Left lung (tissue), 10 donors: ENCODE results near the gene PLXNB3. TPM values are rescaled to one million over a fixed set of nuclear protein-coding genes. Genes with fewer than 3 reads are reported as not detected.

Source experiments
- ATAC-seq: fragments of 200-7000 bp; cut with Tn5 transposase; one replicate; pipeline ENCODE4 v1.9.1; 2020; ENCODE audit warnings: moderate library complexity
- DNase-seq, 4 donors: peaks; one replicate each; pipeline ENCODE4 v3.0.0-alpha.2; 2013 to 2020
- H3K27ac ChIP-seq, 2 donors: fragments of 200-600 bp; sonication (generic) in 1 of 2; one replicate each; pipeline versions ENCODE4 v1.5.0 to v1.8.0; 2020 to 2021
- H3K27me3 ChIP-seq, 2 donors: fragments of 200-600 bp; sonication (generic) in 1 of 2; one replicate each; pipeline versions ENCODE4 v1.5.0 to v1.8.0; 2020 to 2021
- H3K36me3 ChIP-seq, 2 donors: fragments of 200-600 bp; sonication (generic) in 1 of 2; one replicate each; pipeline versions ENCODE4 v1.5.0 to v1.8.0; 2020 to 2021
- H3K4me1 ChIP-seq, 2 donors: fragments of 200-600 bp; one replicate each; pipeline ENCODE4 v1.8.0; 2021
- H3K4me3 ChIP-seq, 2 donors: fragments of 200-600 bp; sonication (generic) in 1 of 2; one replicate each; pipeline versions ENCODE4 v1.5.0 to v1.8.0; 2020 to 2021; ENCODE audit warnings: mild to moderate bottlenecking in 1 of 2
- H3K9me3 ChIP-seq, 2 donors: fragments of 200-600 bp; sonication (generic) in 1 of 2; one replicate each; pipeline versions ENCODE4 v1.5.0 to v1.8.0; 2020 to 2021
- CTCF ChIP-seq, 2 donors: fragments of 200-600 bp; sonication (generic) in 1 of 2; IDR thresholded peaks; one replicate each; pipeline versions ENCODE4 v1.5.0 to v1.8.0; 2021; ENCODE audit warnings: antibody characterized with exemption in 2 of 2
- intact Hi-C, 2 donors: fragments of 100-400 bp; cut with DNase I; formaldehyde crosslinking; loops; one replicate each; pipeline versions ENCODE4 v1.11.2 to v1.14.2; 2022
- polyA plus RNA-seq, 6 donors: library from polyadenylated mRNA; unstranded; fragments of 120-200 nt; gene quantifications; one replicate each; pipeline ENCODE4 v1.2.1, GENCODE V29; 2013; ENCODE audit not compliant: insufficient read length in 6 of 6
- total RNA-seq, 2 donors: library from RNA; stranded (reverse); fragmentation: NEBNext Ultra II Directional; extraction: Animal tissue kit (Norgen Biotek cat#: 25700); gene quantifications; one replicate each; pipeline ENCODE4 v1.2.1, GENCODE V29; 2021
- donor health status: DM: no; HTN: yes; CAD: no.
- donor health status: DM: no; HTN: no; CAD: no.

PLXNB3 gene
- total and polyA plus RNA-seq, 8 donors: 2.7 to 5.2 (median 3.6) TPM

GRCh38 chrX:153725832-153726285 lies 38.2 kb upstream of the PLXNB3 start:
- TF ChIP-seq CTCF (IDR thresholded peaks at IDR 0.05): no peak
- intact Hi-C loops: no loop called here
- DNase-seq: no peak

DNA sequence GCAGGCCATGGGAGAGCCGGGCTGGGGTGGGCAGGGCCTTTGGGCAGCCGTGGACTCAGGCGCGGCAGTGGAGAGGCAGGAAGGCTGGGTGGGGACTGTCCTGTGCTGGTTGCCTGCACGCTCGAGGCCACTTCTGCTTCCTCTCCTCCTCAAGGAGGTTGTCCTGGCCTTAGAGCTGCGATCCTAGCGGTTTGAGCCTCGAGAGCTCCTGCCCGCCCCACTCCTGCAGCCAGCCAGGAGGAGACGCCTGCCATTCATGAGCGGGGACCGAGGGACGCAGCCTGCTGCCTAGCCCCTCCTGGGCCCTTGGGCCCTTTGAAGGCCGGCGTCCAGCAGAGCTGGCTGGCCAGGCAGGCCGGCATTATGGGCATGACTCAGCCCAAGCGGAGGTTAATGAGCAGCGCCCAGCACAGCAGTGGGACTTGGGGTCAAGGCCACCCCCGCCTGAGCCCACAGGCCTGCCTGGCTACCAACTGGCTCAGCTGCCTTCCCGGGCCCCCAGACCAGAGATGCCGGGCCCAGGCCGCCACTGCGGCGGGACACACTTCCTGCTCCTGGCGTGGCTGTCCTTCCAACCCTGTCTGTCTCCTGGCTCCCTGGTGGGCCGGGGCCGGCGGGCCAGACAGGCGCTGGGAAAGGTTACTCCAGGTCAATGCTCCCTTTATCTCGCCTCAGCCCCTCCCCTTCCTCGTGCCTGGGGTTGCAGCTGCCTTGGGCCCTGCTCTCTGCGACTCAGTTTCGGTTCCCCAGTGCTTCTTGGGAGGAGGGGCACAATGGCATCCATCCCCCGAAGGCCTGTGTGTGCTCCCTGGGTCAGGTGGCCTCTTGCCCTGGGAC lies 37.5 kb upstream of the PLXNB3 start:
- H3K27me3 ChIP-seq: no peaks in the 10 kb centered on the region
- peaks cover 0 to 4% of the 10 kb centered on the region in 2 donors for H3K36me3 ChIP-seq
- no peak for TF ChIP-seq CTCF (IDR thresholded peaks at IDR 0.05)
- DNase-seq (peak in 3 of 4 donors; percentile 34 to 86 (median 80)), ATAC-seq (peak; percentile 42)
- intact Hi-C loops: no loop called here
- H3K4me3 ChIP-seq: peak overlapping the region in 1 of 2 donors; percentile 71
- H3K9me3 ChIP-seq: no peaks in the 10 kb centered on the region
- H3K27ac ChIP-seq: peak overlapping the region; percentile 82 to 89
- peaks cover 20 to 55% of the 10 kb centered on the region in 2 donors for H3K4me1 ChIP-seq

More at GRCh38 chrX:153725832-153726285, 38.2 kb upstream of the PLXNB3 start:
- H3K4me3 ChIP-seq: peak overlapping the region in 1 of 2 donors; percentile 71
- no peak for ATAC-seq
- no peaks in the 10 kb centered on the region for H3K9me3 ChIP-seq
- peak overlapping the region; percentile 82 to 89 for H3K27ac ChIP-seq
- H3K27me3 ChIP-seq: no peaks in the 10 kb centered on the region
- H3K4me1 ChIP-seq: peaks cover 20 to 53% of the 10 kb centered on the region in 2 donors
- peaks cover 0 to 6% of the 10 kb centered on the region in 2 donors for H3K36me3 ChIP-seq

DNA sequence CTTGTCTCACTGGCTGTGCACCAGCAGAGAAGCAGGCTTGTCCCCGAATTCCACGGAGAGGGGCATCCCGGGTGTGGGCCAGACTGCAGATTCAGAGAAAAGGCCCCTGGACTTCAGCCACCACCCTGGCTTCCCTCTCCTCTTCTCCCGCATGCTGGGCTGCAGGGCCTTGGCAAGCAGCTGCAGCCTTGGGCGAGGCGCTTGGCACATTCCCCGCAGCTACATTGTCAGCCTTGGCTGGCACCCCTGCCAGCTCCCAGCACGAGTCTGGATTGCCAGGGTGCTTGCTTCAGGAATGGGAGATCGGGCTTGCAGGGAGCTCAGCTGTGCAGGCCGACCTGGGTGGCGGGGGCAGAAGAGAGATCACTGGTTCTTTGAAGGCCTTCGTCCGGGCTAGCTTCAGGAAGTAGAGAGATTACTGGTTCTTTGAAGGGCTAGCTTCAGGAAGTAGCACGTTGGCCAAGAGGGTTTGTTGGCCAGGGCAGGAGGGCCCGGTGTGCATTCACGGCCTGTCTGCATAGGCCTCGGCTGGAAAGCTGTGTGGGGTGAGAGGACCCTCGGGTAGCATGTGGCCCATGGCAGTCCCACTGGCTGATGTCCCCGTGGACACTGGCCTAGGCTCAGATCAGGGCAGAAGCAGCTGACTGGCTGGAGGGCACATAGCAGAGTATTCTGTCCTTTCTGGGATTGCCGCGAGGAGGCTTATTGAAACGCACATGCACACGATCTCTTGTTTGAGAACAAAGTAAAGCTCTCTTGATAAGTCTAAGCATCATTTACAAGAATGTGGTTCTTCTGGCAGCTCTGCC lies 36.7 kb upstream of the PLXNB3 start:
- H3K36me3 ChIP-seq: peaks cover 0 to 4% of the 10 kb centered on the region in 2 donors
- DNase-seq (peak in 1 of 4 donors; percentile 52), ATAC-seq (peak; percentile 2)
- intact Hi-C loops: no loop called here
- peak overlapping the region; percentile 82 to 89 for H3K27ac ChIP-seq
- peak overlapping the region in 1 of 2 donors; percentile 71 for H3K4me3 ChIP-seq
- H3K4me1 ChIP-seq: peaks cover 20 to 52% of the 10 kb centered on the region in 2 donors
- no peaks in the 10 kb centered on the region for H3K27me3 ChIP-seq
- no peak for TF ChIP-seq CTCF (IDR thresholded peaks at IDR 0.05)
- no peaks in the 10 kb centered on the region for H3K9me3 ChIP-seq

GRCh38 chrX:153728095-153728494 lies 36.0 kb upstream of the PLXNB3 start:
- Histone ChIP-seq H3K27ac (peak overlapping the region in 1 of 2 donors; percentile 89), H3K27me3 (no peaks in the 10 kb centered on the region), H3K4me1 (peaks cover 17 to 44% of the 10 kb centered on the region in 2 donors), H3K4me3 (no peak overlapping the region), H3K9me3 (no peaks in the 10 kb centered on the region), H3K36me3 (peaks cover 0 to 4% of the 10 kb centered on the region in 2 donors)
- ATAC-seq: no peak
- DNase-seq: no peak
- intact Hi-C loops: no loop called here
- TF ChIP-seq CTCF (IDR thresholded peaks at IDR 0.05): no peak
